Mesothelial cell of epicardium (in vitro differentiated cells): Measurements from ENCODE around the gene REEP5. TPM values are rescaled to one million over a fixed set of nuclear protein-coding genes. Genes with fewer than 3 reads are reported as not detected.

Experiments
- DNase-seq, 2 experiments: peaks; one replicate each; pipeline ENCODE4 v3.0.0; 2021; ENCODE audit warnings: low spot score in 2 of 2; ENCODE audit not compliant: unreplicated experiment in 2 of 2
- H3K27ac Mint-ChIP-seq: 2 replicates; pipeline ENCODE4 v1.8.0; 2021; ENCODE audit warnings: mixed read lengths
- H3K27me3 Mint-ChIP-seq: 2 replicates; pipeline ENCODE4 v1.8.0; 2021; ENCODE audit warnings: low read depth, mixed read lengths
- H3K36me3 Mint-ChIP-seq: 2 replicates; pipeline ENCODE4 v1.8.0; 2021; ENCODE audit warnings: mixed read lengths
- H3K4me1 Mint-ChIP-seq: 2 replicates; pipeline ENCODE4 v1.8.0; 2021; ENCODE audit warnings: mixed read lengths
- H3K4me3 Mint-ChIP-seq: 2 replicates; pipeline ENCODE4 v1.8.0; 2021; ENCODE audit warnings: mild to moderate bottlenecking, moderate library complexity, mixed read lengths
- H3K9me3 Mint-ChIP-seq: 2 replicates; pipeline ENCODE4 v1.8.0; 2021; ENCODE audit warnings: mixed read lengths
- total RNA-seq: library from RNA; stranded (reverse); gene quantifications from 3 replicates; pipeline ENCODE4 v1.2.1, GENCODE V29; 2021
- TF ChIP-seq, protein P1 (sequence below): fragments of 200-600 bp; sonication (generic); IDR thresholded peaks from one replicate; pipeline ENCODE4 v1.5.0; 2021; ENCODE audit warnings: antibody characterized with exemption; ENCODE audit not compliant: unreplicated experiment

Gene REEP5
- total RNA-seq, 1 donor from 2014 or later, result 34.7 TPM

DNA sequence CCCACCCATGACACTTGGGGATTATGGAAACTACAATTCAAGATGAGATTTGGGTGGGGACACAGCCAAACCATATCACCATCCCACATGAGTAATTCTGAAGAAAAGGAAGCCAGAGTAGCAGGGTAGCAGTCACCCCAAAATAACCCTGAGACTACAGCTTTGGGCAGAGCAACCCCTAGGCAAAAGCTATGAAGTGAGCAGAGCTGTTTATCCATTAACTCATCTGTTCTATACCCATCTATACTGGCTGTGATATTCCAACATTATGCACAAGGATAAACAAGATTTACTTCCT lies 12.3 kb upstream of the REEP5 start:
- H3K27ac Mint-ChIP-seq, result no peak overlapping the region

DNA sequence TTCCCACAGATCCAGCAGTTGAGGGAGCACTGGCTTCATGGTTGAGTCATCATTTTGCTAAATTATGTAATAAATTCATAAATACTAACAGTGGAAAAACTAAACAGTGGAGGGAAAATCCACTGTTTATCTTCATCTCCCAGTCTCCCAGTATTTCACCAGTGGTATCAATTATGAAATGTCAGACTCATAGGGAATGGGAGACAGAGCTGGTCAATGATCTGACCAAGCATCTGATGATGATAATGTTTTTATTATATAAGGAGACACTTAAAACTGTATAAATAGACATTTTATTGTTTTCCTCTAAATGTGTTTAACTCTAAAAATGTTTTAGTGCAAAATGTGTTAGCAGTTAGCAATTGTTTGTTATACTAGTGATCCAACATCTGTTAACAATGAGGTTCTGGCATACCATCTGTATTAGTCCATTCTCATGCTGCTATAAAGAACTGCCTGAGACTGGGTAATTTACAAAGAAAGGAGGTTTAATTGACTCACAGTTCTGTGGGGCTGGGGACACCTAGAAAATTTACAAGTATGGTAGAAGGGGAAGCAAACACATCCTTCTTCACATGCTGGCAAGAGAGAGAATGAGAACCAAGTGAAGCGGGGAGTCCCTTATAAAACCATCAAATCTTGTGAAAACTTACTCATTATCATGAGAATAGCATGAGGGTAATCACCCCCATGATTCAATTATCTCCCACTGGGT lies 11.8 kb upstream of the REEP5 start:
- Mint-ChIP-seq H3K4me3 (no peak overlapping the region), H3K9me3 (no peaks in the 10 kb centered on the region), H3K27me3 (no peaks in the 10 kb centered on the region), H3K4me1 (no peaks in the 10 kb centered on the region), H3K36me3 (no peaks in the 10 kb centered on the region), H3K27ac (no peak overlapping the region)
- no peak for DNase-seq
- TF ChIP-seq, protein P1, sequence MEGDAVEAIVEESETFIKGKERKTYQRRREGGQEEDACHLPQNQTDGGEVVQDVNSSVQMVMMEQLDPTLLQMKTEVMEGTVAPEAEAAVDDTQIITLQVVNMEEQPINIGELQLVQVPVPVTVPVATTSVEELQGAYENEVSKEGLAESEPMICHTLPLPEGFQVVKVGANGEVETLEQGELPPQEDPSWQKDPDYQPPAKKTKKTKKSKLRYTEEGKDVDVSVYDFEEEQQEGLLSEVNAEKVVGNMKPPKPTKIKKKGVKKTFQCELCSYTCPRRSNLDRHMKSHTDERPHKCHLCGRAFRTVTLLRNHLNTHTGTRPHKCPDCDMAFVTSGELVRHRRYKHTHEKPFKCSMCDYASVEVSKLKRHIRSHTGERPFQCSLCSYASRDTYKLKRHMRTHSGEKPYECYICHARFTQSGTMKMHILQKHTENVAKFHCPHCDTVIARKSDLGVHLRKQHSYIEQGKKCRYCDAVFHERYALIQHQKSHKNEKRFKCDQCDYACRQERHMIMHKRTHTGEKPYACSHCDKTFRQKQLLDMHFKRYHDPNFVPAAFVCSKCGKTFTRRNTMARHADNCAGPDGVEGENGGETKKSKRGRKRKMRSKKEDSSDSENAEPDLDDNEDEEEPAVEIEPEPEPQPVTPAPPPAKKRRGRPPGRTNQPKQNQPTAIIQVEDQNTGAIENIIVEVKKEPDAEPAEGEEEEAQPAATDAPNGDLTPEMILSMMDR, result no peak

More for the DNA sequence above, 12.3 kb upstream of the REEP5 start:
- no peak for DNase-seq
- Mint-ChIP-seq H3K27me3 (no peaks in the 10 kb centered on the region), H3K9me3 (no peaks in the 10 kb centered on the region), H3K4me3 (no peak overlapping the region), H3K36me3 (no peaks in the 10 kb centered on the region), H3K4me1 (no peaks in the 10 kb centered on the region)
- TF ChIP-seq, protein P1, result no peak

DNA sequence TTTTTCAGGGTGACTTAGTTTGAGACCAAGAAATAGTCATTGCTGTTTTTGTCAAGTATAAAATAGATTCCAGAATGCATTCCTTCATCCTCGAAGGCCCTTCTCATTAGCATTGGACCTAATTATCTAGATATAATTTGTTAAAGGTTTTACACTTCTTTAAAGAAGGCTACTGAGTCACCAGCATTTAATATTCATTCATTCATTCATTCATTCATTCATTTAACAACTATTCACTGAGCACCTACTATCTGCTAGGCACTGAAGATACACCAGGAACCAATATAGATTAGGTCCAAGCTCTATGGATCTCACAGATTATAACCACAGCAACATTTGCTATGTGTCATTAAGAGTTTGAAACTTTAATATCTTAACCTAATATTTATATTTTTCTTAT lies 11.1 kb upstream of the REEP5 start:
- no peak overlapping the region for H3K4me3 Mint-ChIP-seq
- no peaks in the 10 kb centered on the region for H3K9me3 Mint-ChIP-seq
- H3K27ac Mint-ChIP-seq, result no peak overlapping the region
- no peaks in the 10 kb centered on the region for H3K27me3 Mint-ChIP-seq
- DNase-seq, result no peak
- TF ChIP-seq, protein P1, result no peak
- H3K36me3 Mint-ChIP-seq, result no peaks in the 10 kb centered on the region
- H3K4me1 Mint-ChIP-seq, result no peaks in the 10 kb centered on the region

DNA sequence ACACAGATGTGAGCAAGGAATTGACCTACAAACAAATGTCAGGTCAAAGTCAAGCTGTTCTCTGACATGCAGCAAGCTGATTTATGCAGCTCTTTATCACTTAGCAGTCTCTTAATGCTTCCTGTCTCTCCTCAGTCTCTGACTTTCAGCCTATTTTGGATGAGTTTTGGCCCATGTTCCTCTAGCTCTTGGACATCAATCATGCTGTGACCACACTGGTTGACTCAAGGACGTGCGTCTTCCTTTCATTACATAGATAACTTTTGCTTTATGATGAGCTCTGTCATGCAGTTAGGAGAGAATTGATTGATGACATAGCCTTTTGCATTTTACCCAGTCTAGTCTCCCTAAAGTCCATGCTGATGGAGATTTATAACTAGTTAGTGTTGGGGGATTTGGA lies 9.4 kb upstream of the REEP5 start:
- no peaks in the 10 kb centered on the region for H3K4me1 Mint-ChIP-seq
- H3K4me3 Mint-ChIP-seq, result no peak overlapping the region
- H3K9me3 Mint-ChIP-seq, result no peaks in the 10 kb centered on the region
- TF ChIP-seq, protein P1, result no peak
- no peak overlapping the region for H3K27ac Mint-ChIP-seq
- H3K27me3 Mint-ChIP-seq, result peaks cover 2% of the 10 kb centered on the region
- no peak for DNase-seq
- no peaks in the 10 kb centered on the region for H3K36me3 Mint-ChIP-seq

DNA sequence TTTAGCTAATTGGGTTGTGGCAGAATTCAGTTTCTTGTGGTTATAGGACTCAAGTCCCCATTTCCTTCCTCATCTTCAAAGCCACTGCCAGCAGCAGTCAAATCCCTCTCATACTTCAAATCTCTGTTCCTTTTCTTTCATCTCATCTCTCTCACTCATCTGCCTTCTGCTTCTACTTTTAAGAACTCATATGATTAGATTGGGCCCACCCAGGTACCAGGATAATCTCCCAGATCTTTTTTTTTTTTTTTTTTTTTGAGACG lies 8.0 kb upstream of the REEP5 start:
- H3K9me3 Mint-ChIP-seq, result no peaks in the 10 kb centered on the region
- H3K27ac Mint-ChIP-seq, result no peak overlapping the region
- no peaks in the 10 kb centered on the region for H3K4me1 Mint-ChIP-seq
- peaks cover 2% of the 10 kb centered on the region for H3K27me3 Mint-ChIP-seq
- TF ChIP-seq, protein P1, result no peak
- DNase-seq, result no peak
- H3K36me3 Mint-ChIP-seq, result no peaks in the 10 kb centered on the region
- no peak overlapping the region for H3K4me3 Mint-ChIP-seq

DNA sequence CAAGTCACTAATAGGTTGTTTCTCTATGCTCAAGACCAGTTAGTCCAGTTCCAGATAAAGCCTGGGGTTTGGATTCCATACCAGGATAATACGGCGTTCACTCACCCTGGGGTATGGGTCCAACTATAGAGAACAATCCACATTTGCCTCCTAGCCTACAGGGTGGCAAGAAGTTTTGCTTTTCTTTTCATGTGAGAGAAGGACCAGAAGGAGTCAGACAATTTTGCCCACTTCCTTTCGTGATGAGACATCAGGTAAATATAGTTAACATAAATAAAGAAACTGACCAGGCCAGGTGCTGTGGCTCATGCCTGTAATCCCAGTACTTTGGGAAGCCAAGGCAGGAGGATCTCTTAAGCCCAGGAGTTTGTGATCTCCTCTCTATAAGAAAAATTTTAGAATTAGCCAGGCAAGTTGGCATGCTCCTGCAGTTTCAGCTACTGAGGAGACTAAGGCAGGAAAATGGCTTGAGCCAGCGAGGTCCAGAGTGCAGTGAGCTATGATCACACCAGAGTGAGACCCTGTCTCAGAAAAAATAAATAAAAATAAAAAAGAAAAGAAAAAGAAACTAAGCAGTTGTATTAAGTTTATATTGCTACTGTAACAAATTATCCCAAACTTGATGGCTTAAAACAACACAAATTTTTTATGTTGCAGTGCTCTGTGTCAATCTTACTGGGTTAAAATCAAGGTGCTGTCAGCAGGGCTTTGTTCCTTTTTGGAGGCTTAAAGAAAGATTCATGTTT lies 7.5 kb upstream of the REEP5 start:
- Mint-ChIP-seq H3K4me1 (no peaks in the 10 kb centered on the region), H3K4me3 (no peak overlapping the region), H3K27ac (no peak overlapping the region), H3K27me3 (peaks cover 2% of the 10 kb centered on the region), H3K9me3 (no peaks in the 10 kb centered on the region), H3K36me3 (no peaks in the 10 kb centered on the region)
- TF ChIP-seq, protein P1, result no peak
- DNase-seq, result no peak
